WTC11 (cell line): Measurements from ENCODE around the gene SPI1.

Experiments
- HMGA2 ChIP-seq: fragments of 250-450 bp; sonication (Bioruptor Pico); IDR thresholded peaks from 2 replicates; pipeline ENCODE4 v1.4.0; 2021; ENCODE audit warnings: mild to moderate bottlenecking, moderate library complexity
- NFATC4 ChIP-seq: fragments of 250-450 bp; sonication (Bioruptor Pico); IDR thresholded peaks from 2 replicates; pipeline ENCODE4 v1.9.0; 2021; ENCODE audit warnings: mild to moderate bottlenecking
- SP1 ChIP-seq: sonication (generic); formaldehyde crosslinking; conservative IDR thresholded peaks from 2 replicates; pipeline ENCODE4 v1.8.1; 2022; ENCODE audit warnings: missing genetic modification reagents
- TEAD4 ChIP-seq: sonication (generic); formaldehyde crosslinking; IDR thresholded peaks from 2 replicates; pipeline ENCODE4 v1.8.0; 2022; ENCODE audit warnings: mild to moderate bottlenecking, missing genetic modification reagents
- ZNF138 ChIP-seq: sonication (generic); formaldehyde crosslinking; conservative IDR thresholded peaks from 2 replicates; pipeline ENCODE4 v1.8.1; 2022; ENCODE audit warnings: mild to moderate bottlenecking, moderate library complexity, missing genetic modification reagents
- TF ChIP-seq, protein P1 (sequence below): fragments of 200-600 bp; IDR thresholded peaks from 2 replicates; pipeline ENCODE4 v1.8.0; 2022; ENCODE audit warnings: antibody characterized with exemption
- TF ChIP-seq, protein P2 (sequence below): sonication (generic); formaldehyde crosslinking; IDR thresholded peaks from 2 replicates; pipeline ENCODE4 v1.8.1; 2023; ENCODE audit warnings: mild to moderate bottlenecking, missing genetic modification reagents, moderate library complexity
- TF ChIP-seq, protein P3 (sequence below): fragments of 250-450 bp; sonication (Bioruptor Pico); conservative IDR thresholded peaks from 2 replicates; pipeline ENCODE4 v1.9.0; 2021; ENCODE audit warnings: mild to moderate bottlenecking
- TF ChIP-seq, protein P4 (sequence below): sonication (generic); formaldehyde crosslinking; conservative IDR thresholded peaks from 2 replicates; pipeline ENCODE4 v1.8.1; 2023; ENCODE audit warnings: mild to moderate bottlenecking, low read depth, missing genetic modification reagents, moderate library complexity
- TF ChIP-seq, protein P5 (sequence below): sonication (generic); formaldehyde crosslinking; IDR thresholded peaks from 2 replicates; pipeline ENCODE4 v1.8.1; 2023; ENCODE audit warnings: mild to moderate bottlenecking, moderate library complexity, missing genetic modification reagents

DNA sequence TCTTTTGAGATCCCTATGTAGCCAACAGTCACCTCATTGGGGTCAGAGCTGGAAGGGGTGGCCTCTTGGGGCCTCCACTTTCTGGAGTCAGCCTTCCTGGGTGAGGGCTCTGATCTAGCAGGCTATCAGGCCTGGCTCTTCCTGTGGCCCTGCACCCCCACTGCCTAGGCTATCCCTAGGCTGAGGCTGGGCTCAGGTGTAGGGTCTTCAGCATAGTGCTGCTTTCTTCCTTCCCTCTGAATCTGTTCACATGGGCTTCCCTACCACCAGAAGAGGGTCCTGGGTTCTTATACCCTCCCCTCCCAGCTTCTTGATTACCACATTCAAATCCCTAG lies 456 bp upstream of the SPI1 start:
- TF ChIP-seq, protein P1, sequence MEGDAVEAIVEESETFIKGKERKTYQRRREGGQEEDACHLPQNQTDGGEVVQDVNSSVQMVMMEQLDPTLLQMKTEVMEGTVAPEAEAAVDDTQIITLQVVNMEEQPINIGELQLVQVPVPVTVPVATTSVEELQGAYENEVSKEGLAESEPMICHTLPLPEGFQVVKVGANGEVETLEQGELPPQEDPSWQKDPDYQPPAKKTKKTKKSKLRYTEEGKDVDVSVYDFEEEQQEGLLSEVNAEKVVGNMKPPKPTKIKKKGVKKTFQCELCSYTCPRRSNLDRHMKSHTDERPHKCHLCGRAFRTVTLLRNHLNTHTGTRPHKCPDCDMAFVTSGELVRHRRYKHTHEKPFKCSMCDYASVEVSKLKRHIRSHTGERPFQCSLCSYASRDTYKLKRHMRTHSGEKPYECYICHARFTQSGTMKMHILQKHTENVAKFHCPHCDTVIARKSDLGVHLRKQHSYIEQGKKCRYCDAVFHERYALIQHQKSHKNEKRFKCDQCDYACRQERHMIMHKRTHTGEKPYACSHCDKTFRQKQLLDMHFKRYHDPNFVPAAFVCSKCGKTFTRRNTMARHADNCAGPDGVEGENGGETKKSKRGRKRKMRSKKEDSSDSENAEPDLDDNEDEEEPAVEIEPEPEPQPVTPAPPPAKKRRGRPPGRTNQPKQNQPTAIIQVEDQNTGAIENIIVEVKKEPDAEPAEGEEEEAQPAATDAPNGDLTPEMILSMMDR: no peak
- TF ChIP-seq, protein P2, sequence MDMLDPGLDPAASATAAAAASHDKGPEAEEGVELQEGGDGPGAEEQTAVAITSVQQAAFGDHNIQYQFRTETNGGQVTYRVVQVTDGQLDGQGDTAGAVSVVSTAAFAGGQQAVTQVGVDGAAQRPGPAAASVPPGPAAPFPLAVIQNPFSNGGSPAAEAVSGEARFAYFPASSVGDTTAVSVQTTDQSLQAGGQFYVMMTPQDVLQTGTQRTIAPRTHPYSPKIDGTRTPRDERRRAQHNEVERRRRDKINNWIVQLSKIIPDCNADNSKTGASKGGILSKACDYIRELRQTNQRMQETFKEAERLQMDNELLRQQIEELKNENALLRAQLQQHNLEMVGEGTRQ (CRISPR knock-in tag): no peak
- TF ChIP-seq SP1: no peak
- no peak for TF ChIP-seq TEAD4 (CRISPR knock-in tag)
- TF ChIP-seq HMGA2 (CRISPR knock-in tag): no peak
- TF ChIP-seq, protein P3, sequence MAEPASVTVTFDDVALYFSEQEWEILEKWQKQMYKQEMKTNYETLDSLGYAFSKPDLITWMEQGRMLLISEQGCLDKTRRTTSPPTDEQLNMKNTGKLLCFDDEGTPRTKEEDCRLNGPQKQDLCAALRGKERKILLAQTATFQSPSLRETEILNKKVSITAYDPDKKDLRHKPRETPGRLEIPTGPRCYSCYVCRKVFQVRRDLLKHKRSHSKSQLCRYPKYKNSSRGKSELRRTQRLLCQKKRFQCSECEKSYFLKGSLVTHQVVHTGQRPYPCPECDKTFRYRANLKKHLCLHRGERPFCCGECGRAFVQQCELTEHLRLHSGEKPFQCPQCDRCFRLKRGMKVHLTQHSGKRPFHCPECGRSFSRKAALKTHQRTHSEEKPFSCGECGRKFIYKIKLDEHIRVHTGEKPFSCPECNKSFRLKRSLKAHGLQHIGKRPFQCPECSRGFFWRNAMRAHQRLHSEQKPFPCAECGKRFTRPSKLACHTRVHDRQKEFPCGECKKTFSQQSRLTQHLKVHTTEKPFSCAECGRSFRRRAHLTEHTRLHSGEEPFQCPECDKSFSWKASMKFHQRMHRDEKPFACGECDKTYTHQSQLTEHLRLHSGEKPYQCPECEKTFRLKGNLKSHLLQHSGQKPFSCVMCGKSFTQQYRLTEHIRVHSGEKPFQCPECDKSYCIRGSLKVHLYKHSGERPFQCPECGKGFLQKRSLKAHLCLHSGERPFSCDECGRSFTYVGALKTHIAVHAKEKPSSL: no peak
- TF ChIP-seq, protein P4, sequence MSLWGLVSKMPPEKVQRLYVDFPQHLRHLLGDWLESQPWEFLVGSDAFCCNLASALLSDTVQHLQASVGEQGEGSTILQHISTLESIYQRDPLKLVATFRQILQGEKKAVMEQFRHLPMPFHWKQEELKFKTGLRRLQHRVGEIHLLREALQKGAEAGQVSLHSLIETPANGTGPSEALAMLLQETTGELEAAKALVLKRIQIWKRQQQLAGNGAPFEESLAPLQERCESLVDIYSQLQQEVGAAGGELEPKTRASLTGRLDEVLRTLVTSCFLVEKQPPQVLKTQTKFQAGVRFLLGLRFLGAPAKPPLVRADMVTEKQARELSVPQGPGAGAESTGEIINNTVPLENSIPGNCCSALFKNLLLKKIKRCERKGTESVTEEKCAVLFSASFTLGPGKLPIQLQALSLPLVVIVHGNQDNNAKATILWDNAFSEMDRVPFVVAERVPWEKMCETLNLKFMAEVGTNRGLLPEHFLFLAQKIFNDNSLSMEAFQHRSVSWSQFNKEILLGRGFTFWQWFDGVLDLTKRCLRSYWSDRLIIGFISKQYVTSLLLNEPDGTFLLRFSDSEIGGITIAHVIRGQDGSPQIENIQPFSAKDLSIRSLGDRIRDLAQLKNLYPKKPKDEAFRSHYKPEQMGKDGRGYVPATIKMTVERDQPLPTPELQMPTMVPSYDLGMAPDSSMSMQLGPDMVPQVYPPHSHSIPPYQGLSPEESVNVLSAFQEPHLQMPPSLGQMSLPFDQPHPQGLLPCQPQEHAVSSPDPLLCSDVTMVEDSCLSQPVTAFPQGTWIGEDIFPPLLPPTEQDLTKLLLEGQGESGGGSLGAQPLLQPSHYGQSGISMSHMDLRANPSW (CRISPR knock-in tag): no peak
- TF ChIP-seq, protein P5, sequence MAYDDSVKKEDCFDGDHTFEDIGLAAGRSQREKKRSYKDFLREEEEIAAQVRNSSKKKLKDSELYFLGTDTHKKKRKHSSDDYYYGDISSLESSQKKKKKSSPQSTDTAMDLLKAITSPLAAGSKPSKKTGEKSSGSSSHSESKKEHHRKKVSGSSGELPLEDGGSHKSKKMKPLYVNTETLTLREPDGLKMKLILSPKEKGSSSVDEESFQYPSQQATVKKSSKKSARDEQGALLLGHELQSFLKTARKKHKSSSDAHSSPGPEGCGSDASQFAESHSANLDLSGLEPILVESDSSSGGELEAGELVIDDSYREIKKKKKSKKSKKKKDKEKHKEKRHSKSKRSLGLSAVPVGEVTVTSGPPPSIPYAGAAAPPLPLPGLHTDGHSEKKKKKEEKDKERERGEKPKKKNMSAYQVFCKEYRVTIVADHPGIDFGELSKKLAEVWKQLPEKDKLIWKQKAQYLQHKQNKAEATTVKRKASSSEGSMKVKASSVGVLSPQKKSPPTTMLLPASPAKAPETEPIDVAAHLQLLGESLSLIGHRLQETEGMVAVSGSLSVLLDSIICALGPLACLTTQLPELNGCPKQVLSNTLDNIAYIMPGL (CRISPR knock-in tag): no peak
- TF ChIP-seq NFATC4 (CRISPR knock-in tag): no peak
- TF ChIP-seq ZNF138 (CRISPR knock-in tag): no peak
